HepG2 (cell line): ENCODE measurements around the gene SLC15A3. TPM values are rescaled to one million over a fixed set of nuclear protein-coding genes. Genes with fewer than 3 reads are reported as not detected.

ENCODE experiments used
- FOXJ3 ChIP-seq: sonication (generic); formaldehyde crosslinking; IDR thresholded peaks from 2 replicates; pipeline ENCODE4 v1.4.0; 2020; ENCODE audit warnings: missing genetic modification reagents, mild to moderate bottlenecking, borderline replicate concordance
- KDM4B ChIP-seq: sonication (generic); formaldehyde crosslinking; IDR thresholded peaks from 2 replicates; pipeline ENCODE4 v1.4.0; 2020; ENCODE audit warnings: missing genetic modification reagents
- MYNN ChIP-seq: sonication (generic); formaldehyde crosslinking; IDR thresholded peaks from 2 replicates; pipeline ENCODE4 v1.4.0; 2020; ENCODE audit warnings: mild to moderate bottlenecking, low read depth, missing genetic modification reagents
- MZF1 ChIP-seq: sonication (generic); formaldehyde crosslinking; IDR thresholded peaks from 2 replicates; pipeline ENCODE4 v1.8.1; 2023; ENCODE audit warnings: mild to moderate bottlenecking, missing genetic modification reagents, borderline replicate concordance
- SUZ12 ChIP-seq: fragments of 150-350 bp; IDR thresholded peaks from 2 replicates; pipeline ENCODE4 v1.6.1; 2014; ENCODE audit warnings: low read depth, low read length
- ZNF746 ChIP-seq: sonication (generic); formaldehyde crosslinking; IDR thresholded peaks from 2 replicates; pipeline ENCODE4 v1.8.0; 2022; ENCODE audit warnings: mild to moderate bottlenecking, missing genetic modification reagents
- ZNF766 ChIP-seq: sonication (generic); formaldehyde crosslinking; IDR thresholded peaks from 2 replicates; pipeline ENCODE4 v1.5.0; 2020; ENCODE audit warnings: missing genetic modification reagents, borderline replicate concordance
- polyA plus RNA-seq, 8 experiments: library from polyadenylated mRNA; depleted of rRNA in 3 of 8; stranded (reverse) in 7 of 8; unstranded in 1 of 8; fragments of >200 nt; fragmentation: Illumina TruSeq in 4 of 8; extraction: Trizol in 4 of 8; gene quantifications; 2 replicates each; pipeline versions ENCODE4 v1.2.1 to v1.2.3, GENCODE V29; 2011 to 2016; ENCODE audit warnings: low read depth in 4 of 8, missing spikeins in 1 of 8, mixed read lengths in 1 of 8; ENCODE audit not compliant: insufficient read depth in 1 of 8
- total RNA-seq, 5 experiments: library from RNA; depleted of rRNA; stranded (reverse); fragments of >200 nt; fragmentation: Illumina TruSeq; extraction: Trizol; gene quantifications; 2 replicates each; pipeline ENCODE4 v1.2.3, GENCODE V29; 2016; ENCODE audit warnings: low read depth in 1 of 5
- TF ChIP-seq, protein P1 (sequence below): fragments of 450-650 bp; IDR thresholded peaks from 2 replicates; pipeline ENCODE4 v1.6.1; 2016
- TF ChIP-seq, protein P2 (sequence below): sonication (generic); formaldehyde crosslinking; IDR thresholded peaks from 2 replicates; pipeline ENCODE4 v1.8.1; 2023; ENCODE audit warnings: mild to moderate bottlenecking, missing genetic modification reagents
- TF ChIP-seq, protein P3 (sequence below): sonication (generic); formaldehyde crosslinking; IDR thresholded peaks from 2 replicates; pipeline ENCODE4 v1.8.0; 2022; ENCODE audit warnings: mild to moderate bottlenecking, missing genetic modification reagents
- TF ChIP-seq, protein P4 (sequence below): sonication (generic); formaldehyde crosslinking; IDR thresholded peaks from 2 replicates; pipeline ENCODE4 v1.8.1; 2023; ENCODE audit warnings: mild to moderate bottlenecking, moderate library complexity, missing genetic modification reagents

SLC15A3 gene
- total and polyA plus RNA-seq, 2 of the 13 experiments (the other 11 are each of a cell fraction or from before 2014, with no cell fraction given): 0.45 to 0.77 TPM

DNA sequence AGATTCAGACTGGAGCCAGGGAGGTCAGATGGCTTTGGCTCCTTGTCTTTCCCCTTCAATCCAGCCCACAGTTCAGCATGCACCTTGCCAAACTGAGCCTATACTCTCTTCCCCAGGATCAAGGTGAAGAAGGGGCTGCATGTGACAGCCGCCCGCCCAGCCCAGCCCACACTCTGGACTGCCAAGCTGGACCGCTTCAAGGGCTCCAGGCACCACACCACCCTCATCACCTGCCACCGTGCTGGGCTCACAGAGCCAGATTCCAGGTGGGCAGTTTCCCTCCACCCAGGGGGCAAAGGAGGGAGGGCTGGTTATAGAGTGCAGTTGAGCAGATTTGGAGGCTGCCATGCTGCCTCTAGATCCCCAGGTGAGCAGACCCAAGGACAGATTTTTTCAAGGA, 21.6 kb downstream of the SLC15A3 start (continued):
- TF ChIP-seq FOXJ3 (CRISPR knock-in tag) (no peak), ZNF766 (CRISPR knock-in tag) (no peak), MZF1 (no peak), KDM4B (CRISPR knock-in tag) (no peak), SUZ12 (no peak), ZNF746 (CRISPR knock-in tag) (no peak), MYNN (CRISPR knock-in tag) (no peak)
- TF ChIP-seq, protein P1, sequence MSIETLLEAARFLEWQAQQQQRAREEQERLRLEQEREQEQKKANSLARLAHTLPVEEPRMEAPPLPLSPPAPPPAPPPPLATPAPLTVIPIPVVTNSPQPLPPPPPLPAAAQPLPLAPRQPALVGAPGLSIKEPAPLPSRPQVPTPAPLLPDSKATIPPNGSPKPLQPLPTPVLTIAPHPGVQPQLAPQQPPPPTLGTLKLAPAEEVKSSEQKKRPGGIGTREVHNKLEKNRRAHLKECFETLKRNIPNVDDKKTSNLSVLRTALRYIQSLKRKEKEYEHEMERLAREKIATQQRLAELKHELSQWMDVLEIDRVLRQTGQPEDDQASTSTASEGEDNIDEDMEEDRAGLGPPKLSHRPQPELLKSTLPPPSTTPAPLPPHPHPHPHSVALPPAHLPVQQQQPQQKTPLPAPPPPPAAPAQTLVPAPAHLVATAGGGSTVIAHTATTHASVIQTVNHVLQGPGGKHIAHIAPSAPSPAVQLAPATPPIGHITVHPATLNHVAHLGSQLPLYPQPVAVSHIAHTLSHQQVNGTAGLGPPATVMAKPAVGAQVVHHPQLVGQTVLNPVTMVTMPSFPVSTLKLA: no peak
- TF ChIP-seq, protein P2, sequence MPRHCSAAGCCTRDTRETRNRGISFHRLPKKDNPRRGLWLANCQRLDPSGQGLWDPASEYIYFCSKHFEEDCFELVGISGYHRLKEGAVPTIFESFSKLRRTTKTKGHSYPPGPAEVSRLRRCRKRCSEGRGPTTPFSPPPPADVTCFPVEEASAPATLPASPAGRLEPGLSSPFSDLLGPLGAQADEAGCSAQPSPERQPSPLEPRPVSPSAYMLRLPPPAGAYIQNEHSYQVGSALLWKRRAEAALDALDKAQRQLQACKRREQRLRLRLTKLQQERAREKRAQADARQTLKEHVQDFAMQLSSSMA (CRISPR knock-in tag): no peak
- TF ChIP-seq, protein P3, sequence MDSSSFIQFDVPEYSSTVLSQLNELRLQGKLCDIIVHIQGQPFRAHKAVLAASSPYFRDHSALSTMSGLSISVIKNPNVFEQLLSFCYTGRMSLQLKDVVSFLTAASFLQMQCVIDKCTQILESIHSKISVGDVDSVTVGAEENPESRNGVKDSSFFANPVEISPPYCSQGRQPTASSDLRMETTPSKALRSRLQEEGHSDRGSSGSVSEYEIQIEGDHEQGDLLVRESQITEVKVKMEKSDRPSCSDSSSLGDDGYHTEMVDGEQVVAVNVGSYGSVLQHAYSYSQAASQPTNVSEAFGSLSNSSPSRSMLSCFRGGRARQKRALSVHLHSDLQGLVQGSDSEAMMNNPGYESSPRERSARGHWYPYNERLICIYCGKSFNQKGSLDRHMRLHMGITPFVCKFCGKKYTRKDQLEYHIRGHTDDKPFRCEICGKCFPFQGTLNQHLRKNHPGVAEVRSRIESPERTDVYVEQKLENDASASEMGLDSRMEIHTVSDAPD (CRISPR knock-in tag): no peak
- TF ChIP-seq, protein P4, sequence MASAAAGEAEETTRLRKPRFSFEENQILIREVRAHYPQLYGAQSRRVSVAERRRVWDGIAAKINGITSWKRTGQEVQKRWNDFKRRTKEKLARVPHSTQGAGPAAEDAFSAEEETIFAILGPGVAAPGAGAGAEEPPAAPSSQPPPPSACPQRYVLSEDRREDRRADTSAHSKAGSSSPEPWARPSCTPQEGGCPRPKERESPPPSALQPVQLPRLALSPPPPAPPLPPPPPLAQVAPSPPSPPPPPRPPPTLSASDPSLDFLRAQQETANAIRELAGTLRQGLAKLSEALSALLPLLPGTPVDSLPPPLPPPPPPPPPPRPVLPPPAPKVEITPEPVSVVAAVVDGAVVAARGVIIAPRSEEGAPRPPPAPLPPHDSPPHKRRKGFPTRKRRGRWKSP (CRISPR knock-in tag): no peak
